ENCODE measurements around the gene GRM2.

GRM2 gene

GRCh38 chr3:51722362-51722761 is 15.5 kb downstream of the GRM2 start:
- TF ChIP-seq CTCF (IDR thresholded peaks at IDR 0.05) (no peak; the same call in 1 of the 2 replicates), ZFX (IDR thresholded peaks at IDR 0.05; ENCODE audit: borderline replicate concordance) (no peak)
- H3K27ac ChIP-seq: no peak overlapping the region

DNA sequence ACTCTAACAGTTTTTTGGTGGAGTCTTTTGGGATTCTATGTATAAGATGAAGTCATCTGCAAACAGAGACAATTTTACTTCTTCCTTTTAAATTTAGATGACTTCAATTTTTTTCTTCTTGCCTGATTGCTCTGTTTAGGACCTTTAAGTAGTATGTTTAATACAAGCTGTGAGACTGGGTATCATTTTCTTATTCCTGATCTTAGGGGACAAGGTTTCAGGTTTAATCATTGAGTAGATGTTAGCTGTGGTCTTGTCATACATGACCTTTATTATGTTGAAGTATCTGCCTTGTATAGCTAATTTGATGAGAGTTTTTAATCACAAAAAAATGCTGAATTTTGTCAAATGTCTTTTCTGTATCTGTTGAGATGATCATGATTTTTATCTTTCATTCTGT is 20.6 kb downstream of the GRM2 start:
- H3K27ac ChIP-seq: no peak overlapping the region
- TF ChIP-seq ZFX (IDR thresholded peaks at IDR 0.05; ENCODE audit: borderline replicate concordance) (no peak), CTCF (IDR thresholded peaks at IDR 0.05) (no peak)

DNA sequence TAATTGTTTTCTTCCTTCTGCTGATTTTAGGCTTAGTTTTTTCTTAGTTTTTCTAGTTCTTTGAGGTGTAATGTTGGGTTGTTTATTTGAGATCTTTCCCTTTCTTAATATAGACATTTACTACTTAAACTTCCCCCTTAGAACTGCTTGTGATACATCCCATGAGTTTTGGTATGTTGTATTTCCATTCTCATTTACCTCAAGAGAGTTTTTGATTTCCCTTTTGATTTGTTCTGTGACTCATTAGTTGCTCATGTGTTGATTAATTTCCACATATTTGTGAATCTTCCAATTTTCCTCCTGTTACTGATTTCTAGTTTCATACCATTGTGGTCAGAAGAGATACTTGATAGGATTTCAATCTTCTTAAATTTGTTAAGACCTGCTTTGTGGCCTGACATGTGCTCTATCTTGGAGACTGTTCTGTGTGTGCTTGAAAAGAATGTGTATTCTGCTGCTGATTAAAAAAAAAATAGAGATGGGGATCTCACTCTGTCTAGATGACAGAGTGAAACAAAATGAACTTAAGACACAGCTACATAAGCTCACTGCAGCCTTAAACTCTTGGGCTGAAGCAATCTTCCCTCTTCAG is 22.3 kb downstream of the GRM2 start:
- TF ChIP-seq ZFX (IDR thresholded peaks at IDR 0.05; ENCODE audit: borderline replicate concordance) (no peak), CTCF (IDR thresholded peaks at IDR 0.05) (no peak)
- no peak overlapping the region for H3K27ac ChIP-seq

- TF ChIP-seq ZFX (IDR thresholded peaks at IDR 0.05; ENCODE audit: borderline replicate concordance): no peak
- TF ChIP-seq CTCF (IDR thresholded peaks at IDR 0.05): no peak
- H3K27ac ChIP-seq: no peak overlapping the region
Observed at GRCh38 chr3:51733859-51734571, 27.1 kb downstream of the GRM2 start.

DNA sequence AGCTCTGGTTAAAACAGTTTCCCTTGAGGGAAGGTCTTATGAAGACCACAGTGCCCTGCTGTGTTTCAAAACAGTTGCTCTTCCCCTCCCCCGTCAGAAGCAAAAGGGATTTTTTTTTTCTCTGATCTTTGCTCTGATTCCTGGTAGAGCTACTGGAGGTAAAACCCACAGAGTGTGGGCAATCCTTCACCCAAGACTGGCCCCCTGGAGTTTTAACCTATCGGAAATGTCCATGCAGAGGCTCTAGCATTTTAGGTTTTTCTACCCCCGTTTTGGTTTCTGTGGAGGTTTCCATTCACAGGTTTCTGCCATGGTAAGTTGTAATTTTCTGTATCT is 27.7 kb downstream of the GRM2 start:
- no peak overlapping the region for H3K27ac ChIP-seq
- TF ChIP-seq CTCF (IDR thresholded peaks at IDR 0.05) (no peak), ZFX (IDR thresholded peaks at IDR 0.05; ENCODE audit: borderline replicate concordance) (no peak)

DNA sequence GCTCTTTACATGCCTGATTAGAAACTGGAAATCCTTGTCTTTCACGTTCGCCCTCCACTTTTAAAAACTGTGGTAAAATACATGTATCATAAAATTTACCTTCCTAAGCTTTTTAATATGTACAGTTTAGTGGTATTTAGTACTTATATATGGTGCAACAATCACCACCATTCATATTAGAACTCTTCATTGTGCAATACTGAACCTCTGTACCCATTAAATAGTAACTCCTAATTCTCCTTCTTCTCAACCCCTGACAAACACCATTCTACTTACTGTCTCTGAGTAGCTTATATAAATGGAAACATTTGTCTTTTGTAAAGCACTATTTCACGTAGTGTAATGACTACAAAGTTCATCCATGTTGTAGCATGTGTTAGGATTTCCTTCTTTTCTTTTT is 28.2 kb downstream of the GRM2 start:
- TF ChIP-seq ZFX (IDR thresholded peaks at IDR 0.05; ENCODE audit: borderline replicate concordance) (no peak), CTCF (IDR thresholded peaks at IDR 0.05) (no peak)
- H3K27ac ChIP-seq: no peak overlapping the region

- TF ChIP-seq ZFX (IDR thresholded peaks at IDR 0.05; ENCODE audit: borderline replicate concordance): no peak
- no peak for TF ChIP-seq CTCF (IDR thresholded peaks at IDR 0.05)
Observed at GRCh38 chr3:51735950-51736349, 29.1 kb downstream of the GRM2 start.

More at GRCh38 chr3:51735950-51736349, 29.1 kb downstream of the GRM2 start:
- H3K27ac ChIP-seq: no peak overlapping the region

Measured in 22Rv1 (cell line).